IMR-90 (cell line): Measurements from ENCODE around the gene WNK3.

Experiments used
- BHLHE40 ChIP-seq: fragments of 150-350 bp; IDR thresholded peaks from 2 replicates; pipeline ENCODE4 v1.6.1; 2016; ENCODE audit warnings: mild to moderate bottlenecking, low read depth, low read length
- CEBPB ChIP-seq: IDR thresholded peaks from 2 replicates; pipeline ENCODE4 v1.6.1; 2012; ENCODE audit warnings: low read depth, low read length, improper control_type of control experiment
- CHD1 ChIP-seq: IDR thresholded peaks from 2 replicates; pipeline ENCODE4 v1.6.1; 2012; ENCODE audit warnings: low read depth, low read length, improper control_type of control experiment
- CTCF ChIP-seq: conservative IDR thresholded peaks from 2 replicates; pipeline ENCODE4 v1.5.1; 2012; ENCODE audit warnings: mild to moderate bottlenecking, low read depth, low read length, improper control_type of control experiment
- FOS ChIP-seq: fragments of 150-350 bp; IDR thresholded peaks from 2 replicates; pipeline ENCODE4 v1.6.1; 2016; ENCODE audit warnings: low read depth, low read length
- MAFK ChIP-seq: IDR thresholded peaks from 2 replicates; pipeline ENCODE4 v1.6.1; 2012; ENCODE audit warnings: low read depth, low read length, improper control_type of control experiment
- MAZ ChIP-seq: IDR thresholded peaks from 2 replicates; pipeline ENCODE4 v1.6.1; 2012; ENCODE audit warnings: low read depth, mild to moderate bottlenecking, low read length, improper control_type of control experiment, moderate library complexity, borderline replicate concordance
- NFE2L2 ChIP-seq: fragments of 150-350 bp; IDR thresholded peaks from 2 replicates; pipeline ENCODE4 v1.6.1; 2016; ENCODE audit warnings: low read depth, mild to moderate bottlenecking, low read length
- POLR2A ChIP-seq: IDR thresholded peaks from 2 replicates; pipeline ENCODE4 v1.6.1; 2012; ENCODE audit warnings: mild to moderate bottlenecking, low read depth, low read length
- RAD21 ChIP-seq: IDR thresholded peaks from 2 replicates; pipeline ENCODE4 v1.6.1; 2012; ENCODE audit warnings: low read length, improper control_type of control experiment
- RCOR1 ChIP-seq: IDR thresholded peaks from 2 replicates; pipeline ENCODE4 v1.6.1; 2012; ENCODE audit warnings: mild to moderate bottlenecking, low read length, improper control_type of control experiment; ENCODE audit not compliant: insufficient replicate concordance
- RFX5 ChIP-seq: IDR thresholded peaks from 2 replicates; pipeline ENCODE4 v1.8.0; 2012; ENCODE audit warnings: low read depth, mild to moderate bottlenecking, low read length, moderate library complexity
- SMC3 ChIP-seq: fragments of 150-350 bp; IDR thresholded peaks from 2 replicates; pipeline ENCODE4 v1.6.1; 2016; ENCODE audit warnings: low read depth, mild to moderate bottlenecking, antibody characterized with exemption, low read length, moderate library complexity
- USF2 ChIP-seq: fragments of 150-350 bp; IDR thresholded peaks from 2 replicates; pipeline ENCODE4 v1.6.1; 2017; ENCODE audit warnings: mild to moderate bottlenecking, antibody characterized with exemption, low read length, low read depth

- no peak for TF ChIP-seq CHD1
- no peak for TF ChIP-seq CTCF
- TF ChIP-seq POLR2A, result no peak
- TF ChIP-seq USF2, result no peak
- no peak for TF ChIP-seq CEBPB
- no peak for TF ChIP-seq RAD21
- TF ChIP-seq FOS, result no peak
- no peak for TF ChIP-seq MAZ
- TF ChIP-seq RFX5, result no peak
- TF ChIP-seq RCOR1, result no peak
- TF ChIP-seq MAFK, result no peak
- no peak for TF ChIP-seq SMC3
- no peak for TF ChIP-seq BHLHE40
- TF ChIP-seq NFE2L2, result no peak
Observed at GRCh38 chrX:54230435-54231148, 127.3 kb downstream of the WNK3 start.
